MCF 10A (cell line): ENCODE measurements around the gene SPOCK2. TPM values are rescaled to one million over a fixed set of nuclear protein-coding genes. Genes with fewer than 3 reads are reported as not detected.

Experiments used
- BruUV-seq: library from RNA; stranded (reverse); fragments of 400-500 nt; replicated peaks from 2 replicates; lab custom pipeline; 2021; lab: Mats Ljungman, UMichigan
- CTCF ChIA-PET: fragments of 300-600 bp; sonication (Branson Sonifier 250); formaldehyde crosslinking; extraction: SDS; loops from one replicate; lab custom pipeline; 2021; ENCODE audit warnings: antibody characterized with exemption, inconsistent platforms; lab: Yijun Ruan, JAX
- POLR2A ChIA-PET: fragments of 300-600, 350-650 bp; sonication (Branson Sonifier 250); formaldehyde crosslinking; extraction: SDS; loops from one replicate; lab custom pipeline; 2020; ENCODE audit warnings: antibody characterized with exemption, inconsistent platforms; lab: Yijun Ruan, JAX
- DNase-seq: peaks from one replicate; pipeline ENCODE4 v3.0.0-alpha.2; 2018; ENCODE audit not compliant: unreplicated experiment
- H3K27ac Mint-ChIP-seq: one replicate; pipeline ENCODE4 v1.8.0; 2022; ENCODE audit warnings: mild to moderate bottlenecking, low read depth, mixed read lengths; ENCODE audit not compliant: unreplicated experiment
- H3K27me3 Mint-ChIP-seq: one replicate; pipeline ENCODE4 v1.8.0; 2022; ENCODE audit warnings: mixed read lengths; ENCODE audit not compliant: insufficient read depth, unreplicated experiment
- H3K36me3 Mint-ChIP-seq: one replicate; pipeline ENCODE4 v1.8.0; 2022; ENCODE audit warnings: mild to moderate bottlenecking, moderate library complexity, mixed read lengths; ENCODE audit not compliant: insufficient read depth, unreplicated experiment
- H3K4me1 Mint-ChIP-seq: one replicate; pipeline ENCODE4 v1.8.0; 2022; ENCODE audit warnings: mixed read lengths; ENCODE audit not compliant: insufficient read depth, unreplicated experiment
- H3K4me3 Mint-ChIP-seq: one replicate; pipeline ENCODE4 v1.8.0; 2022; ENCODE audit warnings: mild to moderate bottlenecking, moderate library complexity, mixed read lengths; ENCODE audit not compliant: unreplicated experiment
- H3K9me3 Mint-ChIP-seq: one replicate; pipeline ENCODE4 v1.8.0; 2022; ENCODE audit warnings: mixed read lengths; ENCODE audit not compliant: unreplicated experiment
- CTCF ChIP-seq: fragments of 200-600 bp; IDR thresholded peaks from one replicate; pipeline ENCODE4 v1.8.0; 2022; ENCODE audit warnings: antibody characterized with exemption, mild to moderate bottlenecking; ENCODE audit not compliant: unreplicated experiment
- intact Hi-C: fragments of 100-400 bp; cut with micrococcal nuclease; formaldehyde crosslinking; loops from 2 replicates; pipeline ENCODE4 v1.14.1; 2022
- total RNA-seq: library from RNA; stranded (reverse); gene quantifications from 2 replicates; pipeline ENCODE4 v1.2.3, GENCODE V29; 2022

SPOCK2 gene
- total RNA-seq, 1 experiment from 2014 or later = 1.2 TPM

GRCh38 chr10:72081210-72081609 lies 7.1 kb downstream of the SPOCK2 start:
- intact Hi-C loops = no loop called here
- H3K27ac Mint-ChIP-seq = no peak overlapping the region
- CTCF ChIA-PET = no interaction called here

GRCh38 chr10:72080042-72080975 lies 8.0 kb downstream of the SPOCK2 start:
- H3K4me3 Mint-ChIP-seq = no peak overlapping the region
- no peaks in the 10 kb centered on the region for H3K27me3 Mint-ChIP-seq
- DNase-seq = no peak
- H3K36me3 Mint-ChIP-seq = no peaks in the 10 kb centered on the region
- CTCF ChIA-PET = interaction anchor here (0.6 to 1.4 kb wide), 3 partner anchors 31 to 1081 kb away, joined by 4 to 5 read pairs (median 4); no protein-coding TSS in a partner anchor
- POLR2A ChIA-PET = no interaction called here
- no peak for TF ChIP-seq CTCF
- no peak overlapping the region for H3K27ac Mint-ChIP-seq
- intact Hi-C loops = no loop called here
- no peaks in the 10 kb centered on the region for H3K4me1 Mint-ChIP-seq
- H3K9me3 Mint-ChIP-seq = no peaks in the 10 kb centered on the region
- BruUV-seq = no TSS peak

More at GRCh38 chr10:72081210-72081609, 7.1 kb downstream of the SPOCK2 start:
- no peaks in the 10 kb centered on the region for H3K4me1 Mint-ChIP-seq
- H3K9me3 Mint-ChIP-seq = no peaks in the 10 kb centered on the region
- POLR2A ChIA-PET = no interaction called here
- H3K27me3 Mint-ChIP-seq = no peaks in the 10 kb centered on the region
- H3K36me3 Mint-ChIP-seq = no peaks in the 10 kb centered on the region
- no TSS peak for BruUV-seq
- no peak for TF ChIP-seq CTCF
- H3K4me3 Mint-ChIP-seq = no peak overlapping the region
- DNase-seq = no peak

GRCh38 chr10:72079356-72079755 lies 9.0 kb downstream of the SPOCK2 start:
- TF ChIP-seq CTCF = no peak
- Mint-ChIP-seq H3K36me3 (no peaks in the 10 kb centered on the region), H3K27me3 (no peaks in the 10 kb centered on the region), H3K27ac (no peak overlapping the region), H3K4me3 (no peak overlapping the region), H3K9me3 (no peaks in the 10 kb centered on the region), H3K4me1 (no peaks in the 10 kb centered on the region)
- ChIA-PET POLR2A (interaction anchor here (0.8 kb wide), 1 partner anchor 34 kb away, joined by 3 read pairs; no protein-coding TSS in a partner anchor), CTCF (interaction anchor here (1.4 kb wide), 2 partner anchors 30 to 63 kb away, joined by 4 read pairs; no protein-coding TSS in a partner anchor)
- BruUV-seq = no TSS peak
- DNase-seq = no peak
- intact Hi-C loops = no loop called here

GRCh38 chr10:72077275-72077990 lies 10.9 kb downstream of the SPOCK2 start:
- no peaks in the 10 kb centered on the region for H3K27me3 Mint-ChIP-seq
- no peaks in the 10 kb centered on the region for H3K36me3 Mint-ChIP-seq
- no peak overlapping the region for H3K27ac Mint-ChIP-seq
- ChIA-PET CTCF (interaction anchor here (1.3 kb wide), 1 partner anchor 9 kb away, joined by 4 read pairs; no protein-coding TSS in a partner anchor), POLR2A (no interaction called here)
- no peaks in the 10 kb centered on the region for H3K4me1 Mint-ChIP-seq
- no peak overlapping the region for H3K4me3 Mint-ChIP-seq
- intact Hi-C loops = no loop called here
- TF ChIP-seq CTCF = no peak
- H3K9me3 Mint-ChIP-seq = no peaks in the 10 kb centered on the region
- no peak for DNase-seq
- no TSS peak for BruUV-seq
